Vagina (tissue), 2 donors: ENCODE data around the gene CMSS1. TPM values are rescaled to one million over a fixed set of nuclear protein-coding genes. Genes with fewer than 3 reads are reported as not detected.

Experiments
- DNase-seq, 2 donors: peaks; one replicate each; pipeline ENCODE4 v3.0.0-alpha.2; 2017; ENCODE audit errors: extremely low spot score in 2 of 2
- H3K27ac ChIP-seq: fragments of 200-600 bp; sonication (generic); one replicate; pipeline ENCODE4 v1.5.1; 2019
- H3K27me3 ChIP-seq: fragments of 200-600 bp; sonication (generic); one replicate; pipeline ENCODE4 v1.5.1; 2019
- H3K36me3 ChIP-seq, 2 donors: fragments of 200-600 bp; sonication (generic); one replicate each; pipeline ENCODE4 v1.5.1; 2017 to 2019
- H3K4me1 ChIP-seq: fragments of 200-600 bp; sonication (generic); one replicate; pipeline ENCODE4 v1.5.1; 2019
- H3K4me3 ChIP-seq, 2 donors: fragments of 200-600 bp; sonication (generic); 1 replicate in 1 of 2; 2 replicates in 1 of 2; pipeline ENCODE4 v1.5.1; 2016 to 2019
- H3K9me3 ChIP-seq: fragments of 200-600 bp; sonication (generic); one replicate; pipeline ENCODE4 v1.5.1; 2019
- CTCF ChIP-seq, 3 experiments: fragments of 450-650 bp in 2 of 3; fragments of 200-600 bp in 1 of 3; sonication (generic) in 1 of 3; IDR thresholded peaks; one replicate each; pipeline ENCODE4 v1.5.1; 2017 to 2019; ENCODE audit warnings: antibody characterized with exemption in 3 of 3, mild to moderate bottlenecking in 2 of 3, moderate library complexity in 2 of 3
- POLR2A ChIP-seq, 2 donors: fragments of 450-650 bp; IDR thresholded peaks; one replicate each; pipeline ENCODE4 v1.6.1; 2017; ENCODE audit warnings: antibody characterized with exemption in 2 of 2, mild to moderate bottlenecking in 2 of 2, moderate library complexity in 2 of 2
- POLR2AphosphoS5 ChIP-seq, 2 donors: sonication (generic); formaldehyde crosslinking; IDR thresholded peaks; one replicate each; pipeline ENCODE4 v1.9.0; 2017; ENCODE audit warnings: antibody characterized with exemption in 2 of 2, mild to moderate bottlenecking in 2 of 2, low read depth in 1 of 2; ENCODE audit not compliant: insufficient read depth in 1 of 2
- intact Hi-C: fragments of 100-400 bp; cut with DNase I; formaldehyde crosslinking; loops from one replicate; pipeline ENCODE4 v1.15.1; 2023
- total RNA-seq: library from RNA; depleted of rRNA; stranded (reverse); fragments of >200 nt; gene quantifications from one replicate; pipeline ENCODE4 v1.2.3, GENCODE V29; 2016

Gene CMSS1
- total RNA-seq, 1 donor from 2014 or later: 21.4 TPM

GRCh38 chr3:100111728-100112127 lies 294.1 kb downstream of the CMSS1 start:
- no peak for TF ChIP-seq POLR2A (IDR thresholded peaks at IDR 0.05)
- TF ChIP-seq POLR2AphosphoS5 (IDR thresholded peaks at IDR 0.05; ENCODE audit: insufficient read depth in 1 of 2, low read depth in 1 of 2): no peak
- no peak for TF ChIP-seq CTCF (IDR thresholded peaks at IDR 0.05)
- intact Hi-C loops: no loop called here
- peaks cover 21% of the 10 kb centered on the region for H3K4me1 ChIP-seq
- DNase-seq: no peak
- no peaks in the 10 kb centered on the region for H3K36me3 ChIP-seq
- H3K9me3 ChIP-seq: no peaks in the 10 kb centered on the region
- H3K27me3 ChIP-seq: no peaks in the 10 kb centered on the region
- no peak overlapping the region for H3K27ac ChIP-seq
- no peak overlapping the region for H3K4me3 ChIP-seq

GRCh38 chr3:100113723-100114412 lies 296.2 kb downstream of the CMSS1 start:
- H3K27ac ChIP-seq: no peak overlapping the region
- no peaks in the 10 kb centered on the region for H3K36me3 ChIP-seq
- no peak for DNase-seq
- intact Hi-C loops: no loop called here
- H3K27me3 ChIP-seq: no peaks in the 10 kb centered on the region
- H3K4me1 ChIP-seq: no peaks in the 10 kb centered on the region
- no peaks in the 10 kb centered on the region for H3K9me3 ChIP-seq
- no peak overlapping the region for H3K4me3 ChIP-seq
- TF ChIP-seq POLR2AphosphoS5 (IDR thresholded peaks at IDR 0.05; ENCODE audit: insufficient read depth in 1 of 2, low read depth in 1 of 2) (no peak), POLR2A (IDR thresholded peaks at IDR 0.05) (no peak), CTCF (IDR thresholded peaks at IDR 0.05) (no peak)

- no peak for DNase-seq
- Histone ChIP-seq H3K36me3 (no peaks in the 10 kb centered on the region), H3K4me3 (no peak within 1 kb of the TSS), H3K27ac (no peak within 1 kb of the TSS), H3K9me3 (no peaks in the 10 kb centered on the region), H3K4me1 (no peaks in the 10 kb centered on the region), H3K27me3 (no peaks in the 10 kb centered on the region)
- TF ChIP-seq POLR2A (IDR thresholded peaks at IDR 0.05): no peak
- no peak for TF ChIP-seq POLR2AphosphoS5 (IDR thresholded peaks at IDR 0.05; ENCODE audit: insufficient read depth in 1 of 2, low read depth in 1 of 2)
- no peak for TF ChIP-seq CTCF (IDR thresholded peaks at IDR 0.05)
- intact Hi-C loops: no loop called here
These were observed 296.9 kb downstream of the CMSS1 start, which contains the start of gene FILIP1L for GRCh38 chr3:100114413-100115030. TSS of gene FILIP1L (minus strand) at chr3:100114501.

- intact Hi-C loops: no loop called here
- DNase-seq: no peak
- Histone ChIP-seq H3K9me3 (no peaks in the 10 kb centered on the region), H3K4me1 (no peaks in the 10 kb centered on the region), H3K27ac (no peak overlapping the region), H3K27me3 (no peaks in the 10 kb centered on the region), H3K4me3 (no peak overlapping the region), H3K36me3 (no peaks in the 10 kb centered on the region)
- TF ChIP-seq CTCF (IDR thresholded peaks at IDR 0.05) (no peak), POLR2A (IDR thresholded peaks at IDR 0.05) (no peak), POLR2AphosphoS5 (IDR thresholded peaks at IDR 0.05; ENCODE audit: insufficient read depth in 1 of 2, low read depth in 1 of 2) (no peak)
These were observed 299.4 kb downstream of the CMSS1 start for GRCh38 chr3:100117093-100117492.

GRCh38 chr3:100120012-100120411 lies 302.4 kb downstream of the CMSS1 start:
- H3K27me3 ChIP-seq: no peaks in the 10 kb centered on the region
- H3K27ac ChIP-seq: no peak overlapping the region
- intact Hi-C loops: no loop called here
- H3K36me3 ChIP-seq: no peaks in the 10 kb centered on the region
- no peak overlapping the region for H3K4me3 ChIP-seq
- H3K9me3 ChIP-seq: no peaks in the 10 kb centered on the region
- DNase-seq: no peak
- H3K4me1 ChIP-seq: no peaks in the 10 kb centered on the region
- no peak for TF ChIP-seq CTCF (IDR thresholded peaks at IDR 0.05)
- TF ChIP-seq POLR2AphosphoS5 (IDR thresholded peaks at IDR 0.05; ENCODE audit: insufficient read depth in 1 of 2, low read depth in 1 of 2): no peak
- TF ChIP-seq POLR2A (IDR thresholded peaks at IDR 0.05): no peak
